Measurements from ENCODE around the gene KCNQ1OT1.

The KCNQ1OT1 gene

GRCh38 chr11:2587132-2587930 lies 112.5 kb downstream of the KCNQ1OT1 start:
- in situ Hi-C loops (cut with HindIII; ENCODE audit: low sequenced_read_pairs) = no loop called here

GRCh38 chr11:2586793-2587131 lies 113.0 kb downstream of the KCNQ1OT1 start:
- in situ Hi-C loops (cut with HindIII; ENCODE audit: low sequenced_read_pairs) = no loop called here

DNA sequence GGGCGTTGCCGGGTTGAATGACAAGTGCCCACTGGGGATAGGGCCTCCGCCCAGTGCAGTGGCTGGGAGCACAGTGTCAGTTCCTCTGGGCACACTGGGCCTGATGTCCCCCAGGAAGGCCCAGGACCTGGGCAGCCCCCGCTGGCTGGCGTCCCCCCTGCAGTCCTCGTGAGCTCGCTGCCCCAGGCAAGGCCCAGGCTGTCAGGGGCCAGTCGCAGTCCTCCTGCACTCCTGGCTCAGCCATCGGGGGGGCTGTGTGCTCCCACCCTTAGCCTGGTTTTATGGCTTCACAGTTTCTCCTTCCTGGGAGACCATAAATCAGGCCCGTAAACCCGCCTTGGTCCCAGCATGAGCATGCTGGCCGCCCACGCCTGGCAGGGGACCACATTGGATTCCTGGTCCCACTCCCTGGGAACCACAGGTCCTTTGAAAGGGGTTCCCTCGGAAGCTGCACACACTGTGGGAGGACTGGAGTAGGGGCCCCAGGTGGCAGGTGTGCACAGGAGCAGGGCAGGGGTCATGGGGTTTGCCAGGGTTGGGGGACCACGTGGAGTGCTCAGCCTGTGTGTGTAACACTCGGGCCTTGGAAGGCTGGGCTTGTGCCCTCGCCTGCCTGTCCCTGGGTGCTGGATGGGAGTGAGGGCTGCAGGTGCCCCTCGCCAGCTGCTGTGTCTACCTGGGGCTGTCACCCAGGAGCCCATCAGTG lies 113.6 kb downstream of the KCNQ1OT1 start:
- in situ Hi-C loops (cut with HindIII; ENCODE audit: low sequenced_read_pairs) = no loop called here

DNA sequence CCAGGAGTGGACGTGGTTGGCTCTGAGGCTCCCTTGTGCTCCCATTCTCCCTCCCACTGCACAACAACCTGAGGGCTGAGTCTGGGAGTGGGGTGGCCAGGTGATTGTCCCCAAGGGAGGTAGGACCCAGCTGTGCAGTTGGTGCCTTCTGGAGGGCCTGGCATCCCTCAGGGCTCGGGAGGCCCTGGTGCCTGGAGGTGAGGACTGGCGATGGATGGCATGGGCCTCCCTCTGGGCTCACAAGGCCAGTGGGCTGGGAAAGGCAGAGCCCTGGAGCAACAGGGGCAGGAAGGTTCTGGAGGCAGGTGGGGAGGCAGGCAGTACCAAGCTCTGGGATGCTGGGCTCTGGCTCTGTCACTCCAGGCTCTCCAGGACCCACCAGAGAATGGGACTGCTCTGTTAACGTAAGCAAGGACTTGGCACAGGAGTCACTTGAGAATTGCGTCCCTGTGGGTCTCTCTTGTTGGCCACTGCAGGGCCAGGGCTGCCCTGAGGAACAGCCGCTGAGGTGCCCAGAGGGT lies 114.2 kb downstream of the KCNQ1OT1 start:
- in situ Hi-C loops (cut with HindIII; ENCODE audit: low sequenced_read_pairs) = no loop called here

DNA sequence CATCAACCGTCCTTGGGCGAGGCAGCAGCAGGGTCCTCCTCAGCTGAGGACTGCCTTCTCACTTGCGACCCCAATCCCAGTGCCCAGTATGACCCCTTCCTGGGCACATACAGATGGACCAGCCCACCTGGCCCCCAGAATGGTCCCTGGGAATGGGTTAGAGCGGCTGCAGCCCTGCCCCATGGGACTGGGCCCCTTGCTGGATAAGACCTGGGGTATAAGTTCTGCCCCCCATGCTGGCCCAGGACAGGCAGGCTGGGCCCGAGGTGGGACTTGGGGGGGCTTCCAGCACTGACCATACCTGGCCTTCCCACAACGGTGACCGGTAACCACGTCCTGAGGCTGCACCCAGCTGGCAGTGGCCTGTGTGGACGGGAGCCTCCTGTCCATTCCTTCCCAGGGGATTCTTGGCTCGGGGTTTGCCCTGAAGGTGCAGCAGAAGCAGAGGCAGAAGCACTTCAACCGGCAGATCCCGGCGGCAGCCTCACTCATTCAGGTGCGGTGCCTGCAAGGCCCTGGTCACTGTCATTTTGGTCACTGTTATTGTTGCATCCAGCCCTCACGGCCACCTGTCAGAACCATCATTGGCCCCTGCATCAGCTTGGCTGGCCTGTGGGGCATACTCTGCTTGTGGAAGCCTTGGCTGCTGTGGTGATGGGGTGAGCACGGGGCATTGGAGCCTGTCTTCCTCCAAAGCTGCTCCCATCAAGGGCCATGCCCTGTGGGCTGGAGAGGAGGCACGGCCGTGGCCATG lies 114.8 kb downstream of the KCNQ1OT1 start:
- in situ Hi-C loops (cut with HindIII; ENCODE audit: low sequenced_read_pairs) = no loop called here

DNA sequence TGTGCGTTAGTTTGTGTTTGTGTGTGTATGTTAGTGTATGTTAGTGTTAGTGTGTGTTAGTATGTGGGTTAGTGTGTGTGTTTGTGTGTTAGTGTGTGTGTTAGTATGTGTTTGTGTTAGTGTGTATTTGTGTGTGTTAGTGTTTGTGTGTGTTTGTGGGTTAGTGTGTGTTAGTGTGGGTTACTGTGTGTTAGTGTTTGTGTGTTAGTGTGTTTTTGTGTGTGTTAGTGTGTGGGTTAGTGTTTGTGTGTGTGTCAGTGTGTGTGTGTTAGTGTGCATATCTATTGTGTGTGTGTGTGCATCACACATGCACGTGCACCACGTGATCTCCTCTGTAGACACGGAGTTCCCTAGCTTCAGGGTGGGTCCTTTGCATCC lies 115.4 kb downstream of the KCNQ1OT1 start:
- in situ Hi-C loops (cut with HindIII; ENCODE audit: low sequenced_read_pairs) = no loop called here

DNA sequence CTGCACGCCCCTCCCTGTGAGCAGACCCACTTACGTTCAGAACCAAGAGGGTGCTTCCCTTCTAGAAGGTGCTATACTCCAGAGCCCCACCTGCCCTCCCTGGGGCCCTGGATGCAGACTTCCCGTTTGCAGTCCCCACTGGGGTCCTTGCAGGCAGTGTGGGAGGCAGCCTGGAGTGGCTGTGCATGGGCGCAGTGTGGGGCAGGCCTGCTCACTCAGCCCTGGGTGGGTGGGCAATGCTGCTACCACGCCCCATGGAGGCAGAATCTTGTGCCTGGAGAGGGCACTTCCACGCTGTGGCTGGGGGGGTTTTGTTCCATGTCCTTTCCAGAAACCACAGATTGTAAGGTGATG lies 116.2 kb downstream of the KCNQ1OT1 start:
- in situ Hi-C loops (cut with HindIII; ENCODE audit: low sequenced_read_pairs) = no loop called here

GRCh38 chr11:2582946-2583604 lies 116.7 kb downstream of the KCNQ1OT1 start:
- in situ Hi-C loops (cut with HindIII; ENCODE audit: low sequenced_read_pairs) = no loop called here

GRCh38 chr11:2582351-2582945 lies 117.3 kb downstream of the KCNQ1OT1 start:
- in situ Hi-C loops (cut with HindIII; ENCODE audit: low sequenced_read_pairs) = no loop called here

- in situ Hi-C loops (cut with HindIII; ENCODE audit: low sequenced_read_pairs) = no loop called here
Observed at GRCh38 chr11:2581931-2582350, 117.9 kb downstream of the KCNQ1OT1 start.

DNA sequence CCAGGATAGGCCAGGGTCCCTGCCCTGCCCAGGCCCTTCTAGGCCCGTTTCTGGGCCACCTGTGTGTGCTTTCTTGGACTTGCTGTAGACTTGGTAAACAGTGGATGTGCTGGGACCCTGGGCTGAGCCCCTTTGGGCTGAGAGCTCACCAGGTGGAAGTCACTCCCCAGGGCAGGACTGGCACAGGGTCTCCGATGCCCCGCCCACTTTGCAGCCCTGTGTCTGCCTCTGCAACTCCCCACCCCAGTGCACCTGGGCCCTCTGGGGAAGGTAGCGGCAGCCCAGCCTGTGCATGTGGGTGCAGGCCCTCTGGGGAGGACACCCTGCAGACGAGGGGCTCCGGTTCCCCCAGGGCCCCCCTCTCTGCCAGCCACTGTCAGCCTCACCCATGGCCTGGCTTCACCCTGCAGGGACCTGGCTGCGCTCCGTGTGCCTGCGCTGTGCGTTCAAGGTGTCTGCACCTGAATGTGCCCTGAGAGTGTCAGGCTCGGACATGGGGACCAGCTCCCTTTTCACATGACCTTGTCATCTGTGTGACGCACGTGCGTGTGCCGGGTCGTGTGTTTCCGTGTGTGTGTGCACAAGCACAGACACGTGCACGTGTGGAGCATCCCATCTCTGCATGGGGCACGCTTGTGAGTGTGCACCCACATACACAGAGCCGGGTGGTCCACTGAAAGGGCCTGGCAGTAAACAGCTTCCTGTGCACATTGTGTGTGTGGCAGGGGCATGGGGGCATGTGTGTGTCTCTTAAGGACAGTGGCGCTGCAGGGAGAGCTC lies 118.5 kb downstream of the KCNQ1OT1 start:
- in situ Hi-C loops (cut with HindIII; ENCODE audit: low sequenced_read_pairs) = no loop called here

DNA sequence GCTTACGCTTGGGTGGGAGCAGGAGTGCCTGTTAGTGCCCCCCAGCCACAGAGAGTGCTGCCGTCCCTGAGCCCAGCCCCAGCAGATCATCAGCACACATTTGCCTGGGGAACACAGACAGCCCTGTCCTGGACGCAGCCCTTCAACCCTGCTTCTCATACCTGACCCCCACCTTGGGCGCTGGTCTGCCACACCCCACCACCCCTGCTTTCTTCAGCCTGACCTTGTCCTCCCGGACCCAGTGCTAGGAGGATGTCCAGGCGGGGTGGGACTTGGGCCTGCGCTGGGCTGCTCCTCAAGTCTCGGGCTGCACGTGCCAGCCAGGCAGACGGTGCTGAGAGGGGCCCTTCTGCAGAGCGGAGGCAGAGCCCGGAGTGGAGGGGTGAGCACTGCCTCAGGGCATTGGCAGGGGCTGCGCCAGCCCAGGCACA lies 119.2 kb downstream of the KCNQ1OT1 start:
- in situ Hi-C loops (cut with HindIII; ENCODE audit: low sequenced_read_pairs) = no loop called here

DNA sequence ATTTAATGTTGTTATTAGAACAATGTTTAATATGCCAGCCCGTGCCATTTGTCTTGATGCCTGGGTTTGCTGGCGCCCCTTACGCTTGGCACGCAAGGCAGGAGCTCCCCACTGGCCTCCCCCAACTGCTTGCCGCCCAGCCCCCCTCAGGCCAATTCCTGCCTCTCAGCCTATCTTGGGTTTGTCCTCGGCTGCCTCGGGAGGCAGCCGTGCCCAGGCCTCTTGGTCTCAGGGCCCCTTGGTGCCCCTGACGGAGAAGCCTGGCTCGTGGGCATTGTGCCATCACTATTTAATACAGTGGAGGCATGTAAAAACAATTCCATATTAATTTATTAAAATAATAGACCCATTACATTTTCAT lies 119.8 kb downstream of the KCNQ1OT1 start:
- in situ Hi-C loops (cut with HindIII; ENCODE audit: low sequenced_read_pairs) = no loop called here

GRCh38 chr11:2579315-2580060 lies 120.3 kb downstream of the KCNQ1OT1 start:
- in situ Hi-C loops (cut with HindIII; ENCODE audit: low sequenced_read_pairs) = no loop called here

- in situ Hi-C loops (cut with HindIII; ENCODE audit: low sequenced_read_pairs) = no loop called here
Observed at GRCh38 chr11:2578929-2579270, 120.9 kb downstream of the KCNQ1OT1 start.

DNA sequence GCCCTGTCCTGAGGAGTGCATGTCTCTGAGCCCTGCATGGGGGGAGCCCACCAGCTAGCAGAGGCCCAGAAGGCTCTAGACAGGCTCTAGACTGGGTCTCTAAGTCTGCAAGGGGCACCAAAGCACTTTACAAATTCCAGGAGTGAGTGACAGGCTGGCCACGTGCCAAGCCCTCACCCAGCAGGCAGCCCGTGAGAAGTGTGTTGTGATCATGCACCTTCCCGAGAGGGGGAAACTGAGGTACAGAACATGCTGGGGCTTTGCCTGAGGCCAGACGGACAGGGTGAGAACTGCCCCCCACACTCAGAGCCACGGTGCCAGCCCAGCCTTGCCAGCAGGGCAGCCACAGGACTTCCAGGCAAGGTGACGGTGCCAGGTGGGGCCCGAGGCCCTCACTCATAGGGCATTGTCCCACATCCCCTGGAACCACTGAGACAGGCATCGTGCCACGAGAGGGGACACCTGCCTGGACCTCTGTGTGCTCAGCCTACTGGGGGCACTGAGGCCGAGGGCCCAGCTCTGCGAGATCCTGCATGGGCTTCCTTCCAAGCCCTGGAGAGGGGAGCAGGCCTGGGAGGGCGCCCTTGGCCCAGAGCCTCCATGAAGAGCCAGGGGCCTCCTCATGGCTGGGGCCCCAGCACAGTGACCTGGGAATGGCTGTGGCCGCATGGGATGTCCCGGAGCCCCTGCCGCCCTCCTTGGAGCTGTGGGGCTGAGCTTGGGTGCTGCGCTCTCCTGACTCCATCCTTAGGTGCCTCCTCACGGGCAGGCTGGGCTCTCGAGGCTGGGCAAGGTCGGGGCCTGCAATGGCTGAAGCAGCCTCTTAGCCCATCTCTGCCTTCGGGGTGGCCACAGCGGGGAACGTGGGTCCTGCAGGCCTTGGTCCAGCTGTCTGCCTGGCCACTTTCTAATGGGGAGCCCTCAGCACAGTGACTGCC lies 121.5 kb downstream of the KCNQ1OT1 start:
- in situ Hi-C loops (cut with HindIII; ENCODE audit: low sequenced_read_pairs) = no loop called here

GRCh38 chr11:2577031-2577990 lies 122.5 kb downstream of the KCNQ1OT1 start:
- in situ Hi-C loops (cut with HindIII; ENCODE audit: low sequenced_read_pairs) = no loop called here

All from DLD1 (cell line).